ENCODE data around the gene TNFRSF4. TPM values are rescaled to one million over a fixed set of nuclear protein-coding genes. Genes with fewer than 3 reads are reported as not detected.

Gene TNFRSF4
- total and polyA plus RNA-seq, 2 donors (not counting 1 experiment from before 2014, with no cell fraction given) = 0.63 to 1.8 TPM

GRCh38 chr1:1206376-1206965 is 7.5 kb downstream of the TNFRSF4 start, which contains the start of gene TNFRSF18:
Gene TNFRSF18, minus strand, starts transcription at chr1:1206592. Its CDS starts 21 bp downstream, at chr1:1206571.
- Mint-ChIP-seq H3K27me3 (peaks cover 9% of the 10 kb centered on the region), H3K27ac (peak within 1 kb of the TSS; percentile 63), H3K4me3 (peak within 1 kb of the TSS; percentile 88), H3K9me3 (ENCODE audit: insufficient read depth) (no peaks in the 10 kb centered on the region), H3K4me1 (peaks cover 27% of the 10 kb centered on the region)
- Histone ChIP-seq H2AFZ (ENCODE audit: insufficient read depth, low read depth, low read length, poor library complexity, severe bottlenecking) (peak within 1 kb of the TSS; percentile 76), H3K27me3 (replicated peaks in 1 of 4; ENCODE audit: control extremely low read depth in 1 of 4, control insufficient read depth in 3 of 4, insufficient read depth in 4 of 4, low read length in 3 of 4) (peaks cover 0 to 40% (median 12%) of the 10 kb centered on the region in 4 experiments), H3K4me2 (replicated peaks; ENCODE audit: low read depth, low read length, poor library complexity, severe bottlenecking) (peak within 1 kb of the TSS; percentile 97), H4K20me1 (ENCODE audit: control insufficient read depth, insufficient read depth, low read length, poor library complexity, severe bottlenecking) (no peaks in the 10 kb centered on the region), H3K27ac (ENCODE audit: low read length in 2 of 2) (no peak within 1 kb of the TSS), H3K4me3 (ENCODE audit: control extremely low read depth in 1 of 5, extremely low read depth in 1 of 5, insufficient read depth in 1 of 5, low read depth in 2 of 5, low read length in 4 of 5) (peak within 1 kb of the TSS in 4 of 5 experiments; percentile 34 to 61 (median 50)), H3K9me3 (ENCODE audit: control extremely low read depth in 1 of 3, control insufficient read depth in 2 of 3, insufficient read depth in 1 of 3, low read length in 2 of 3) (peaks cover 0 to 19% (median 0%) of the 10 kb centered on the region in 3 donors), H3K79me2 (ENCODE audit: control insufficient read depth, insufficient read depth, low read length) (no peaks in the 10 kb centered on the region), H3K36me3 (replicated peaks in 1 of 2; ENCODE audit: control extremely low read depth in 1 of 2, control insufficient read depth in 1 of 2, extremely low read depth in 1 of 2, insufficient read depth in 2 of 2, low read length in 1 of 2) (no peaks in the 10 kb centered on the region), H3K9ac (ENCODE audit: low read length) (peak within 1 kb of the TSS; percentile 64), H3K4me1 (ENCODE audit: control insufficient read depth in 2 of 2, insufficient read depth in 2 of 2, low read length in 2 of 2) (peaks cover 44 to 50% of the 10 kb centered on the region in 2 donors)
- WGBS (ENCODE audit: insufficient coverage) = under 1% methylated on average over 49 of the region's 49 CpGs
- DNase-seq (peak; percentile 72), ATAC-seq (ENCODE audit: low read depth) (peak; percentile 46)
- TF ChIP-seq EZH2 (IDR thresholded peaks at IDR 0.05; ENCODE audit: borderline replicate concordance, insufficient read depth, low read depth, low read length, poor library complexity, severe bottlenecking) (no peak), CTCF (IDR thresholded peaks at IDR 0.05) (no peak)
- POLR2A ChIA-PET = interaction anchor here (0.6 to 1.2 kb wide), 3 partner anchors 33 to 126 kb away, joined by 3 to 4 read pairs (median 4); partner anchors contain the start of gene TTLL10
- intact Hi-C loops (cut with micrococcal nuclease) = loop anchor here (5.0 to 10.0 kb wide), 2 partner anchors 49 to 172 kb away; no protein-coding TSS in a partner anchor
- CTCF ChIA-PET = interaction anchor here (1.0 to 4.9 kb wide), 2 partner anchors 84 to 85 kb away, joined by 3 to 39 read pairs; no protein-coding TSS in a partner anchor
